ENCODE measurements around the gene ANKS1A. TPM values are rescaled to one million over a fixed set of nuclear protein-coding genes. Genes with fewer than 3 reads are reported as not detected.

Gene ANKS1A
- total RNA-seq, 1 experiment from 2014 or later = 18.4 TPM

DNA sequence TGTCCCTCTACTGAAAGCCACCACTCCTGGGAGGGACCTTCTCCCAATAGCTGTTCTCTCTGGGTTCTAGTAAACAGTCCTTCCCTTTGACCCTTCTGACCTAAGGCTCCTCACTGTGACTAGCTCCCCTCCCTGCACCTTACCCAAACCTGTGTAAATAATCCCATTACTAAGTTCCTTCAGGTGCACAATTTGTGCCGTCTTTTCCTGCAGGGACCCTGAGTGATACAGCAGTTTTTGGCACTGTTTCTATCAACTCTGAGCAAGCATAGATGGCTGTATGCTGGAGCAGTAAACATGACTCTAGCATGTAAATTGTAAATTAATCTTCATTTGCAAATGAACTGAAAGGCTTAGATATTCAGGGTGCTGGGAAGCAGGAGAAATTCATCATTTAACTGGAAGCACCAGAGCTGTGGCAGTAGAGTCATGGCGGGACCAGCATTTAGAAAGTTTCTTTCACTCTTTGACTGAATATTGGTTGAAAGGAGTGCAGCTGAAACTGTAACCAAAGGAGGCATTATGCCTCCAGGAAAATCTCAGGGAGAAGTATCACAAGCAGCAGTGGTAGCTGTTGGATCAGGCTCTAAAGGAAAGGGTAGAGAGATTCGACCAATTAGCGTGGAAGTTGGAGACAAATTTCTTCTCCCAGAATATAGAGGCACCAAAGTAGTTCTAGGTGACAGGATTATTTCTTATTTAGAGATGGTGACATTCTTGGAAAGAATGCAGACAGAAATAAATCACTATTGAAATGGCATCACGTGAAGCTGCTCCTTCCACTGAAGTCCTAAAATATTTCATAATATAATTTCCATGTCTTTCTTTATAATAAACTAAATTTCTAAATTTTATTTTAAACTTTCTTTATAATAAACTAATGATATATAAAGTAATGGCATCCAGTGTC lies 134.3 kb downstream of the ANKS1A start:
- no peak for DNase-seq (ENCODE audit: low read depth)

DNA sequence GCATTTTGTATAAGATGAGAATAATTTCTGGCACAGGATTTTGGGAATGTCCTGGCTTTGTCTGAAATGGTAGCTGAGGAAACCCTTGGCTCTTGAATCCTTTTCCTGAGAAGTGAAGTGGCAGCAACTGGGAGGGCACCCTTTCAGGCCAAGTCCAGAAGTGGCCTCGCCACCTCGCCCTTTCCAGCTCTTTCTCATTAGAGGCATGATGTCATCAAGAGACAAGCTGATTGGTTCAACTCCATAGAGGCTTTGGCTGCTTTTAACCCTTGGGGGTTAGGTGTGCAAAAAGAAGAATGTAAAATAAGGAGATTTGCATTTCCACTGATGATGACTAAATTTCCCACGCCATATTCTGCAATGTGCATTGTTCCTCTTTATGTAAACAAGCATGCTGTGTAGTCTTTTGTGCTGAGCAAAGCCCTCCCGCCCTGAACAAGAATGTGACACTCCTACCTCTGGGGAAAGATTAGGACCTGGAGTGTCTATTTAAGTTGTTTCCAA lies 135.5 kb downstream of the ANKS1A start:
- peak; percentile 73 for DNase-seq (ENCODE audit: low read depth)

- no peak for DNase-seq (ENCODE audit: low read depth)
These were observed 136.5 kb downstream of the ANKS1A start for GRCh38 chr6:35025232-35026188.

- no peak for DNase-seq (ENCODE audit: low read depth)
These were observed 137.6 kb downstream of the ANKS1A start for GRCh38 chr6:35026434-35027222.

GRCh38 chr6:35027807-35028206 lies 138.8 kb downstream of the ANKS1A start:
- no peak for DNase-seq (ENCODE audit: low read depth)

DNA sequence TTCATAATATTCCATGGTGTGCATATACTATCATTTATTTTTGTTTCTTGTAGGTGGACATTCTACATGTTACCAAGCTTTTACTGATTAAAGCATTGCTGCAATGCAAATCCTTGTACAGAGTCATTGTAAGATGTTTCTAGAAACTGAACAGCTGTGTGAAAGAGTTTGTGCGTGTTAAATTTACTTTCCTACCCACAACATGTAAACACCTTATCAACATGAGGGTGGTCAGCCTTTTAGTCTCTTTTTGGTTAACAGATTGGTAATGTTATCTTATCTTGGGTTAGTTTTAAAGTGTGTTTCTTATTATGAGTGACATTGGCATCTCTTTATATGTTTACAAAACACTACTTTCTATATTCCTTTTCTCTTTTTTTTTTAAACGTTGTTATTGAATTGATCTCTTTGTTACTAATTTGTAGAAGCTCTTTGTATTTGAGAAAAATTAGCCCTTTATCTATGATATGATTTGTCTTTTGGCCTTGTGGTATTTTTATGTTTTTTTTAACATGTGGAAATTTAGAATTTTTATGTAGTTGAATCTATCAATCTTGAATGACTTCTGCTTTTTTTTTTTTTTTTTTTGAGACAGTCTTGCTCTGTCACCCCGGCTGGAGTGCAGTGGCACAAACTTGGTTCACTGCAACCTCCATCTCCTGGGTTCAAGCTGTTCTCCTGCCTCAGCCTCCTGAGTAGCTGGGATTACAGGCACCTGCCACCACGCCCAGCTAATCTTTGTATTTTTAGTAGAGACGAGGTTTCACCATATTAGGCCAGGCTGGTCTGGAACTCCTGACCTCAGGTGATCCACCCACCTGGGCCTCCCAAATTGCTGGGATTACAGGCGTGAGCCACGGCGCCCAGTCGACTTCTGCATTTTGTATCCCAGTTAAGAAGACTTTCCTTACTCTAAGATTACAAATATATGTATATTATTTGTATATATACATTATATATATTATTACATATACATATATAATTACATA lies 140.0 kb downstream of the ANKS1A start:
- no peak for DNase-seq (ENCODE audit: low read depth)

GRCh38 chr6:35030099-35030498 lies 141.0 kb downstream of the ANKS1A start:
- DNase-seq (ENCODE audit: low read depth) = no peak

- no peak for DNase-seq (ENCODE audit: low read depth)
These were observed 142.8 kb downstream of the ANKS1A start for GRCh38 chr6:35031611-35032529.

- no peak for DNase-seq (ENCODE audit: low read depth)
These were observed 144.6 kb downstream of the ANKS1A start for GRCh38 chr6:35033683-35034082.

- DNase-seq (ENCODE audit: low read depth) = no peak
These were observed 145.5 kb downstream of the ANKS1A start for GRCh38 chr6:35034411-35035191.

- no peak for DNase-seq (ENCODE audit: low read depth)
These were observed 146.5 kb downstream of the ANKS1A start for GRCh38 chr6:35035481-35036030.

DNA sequence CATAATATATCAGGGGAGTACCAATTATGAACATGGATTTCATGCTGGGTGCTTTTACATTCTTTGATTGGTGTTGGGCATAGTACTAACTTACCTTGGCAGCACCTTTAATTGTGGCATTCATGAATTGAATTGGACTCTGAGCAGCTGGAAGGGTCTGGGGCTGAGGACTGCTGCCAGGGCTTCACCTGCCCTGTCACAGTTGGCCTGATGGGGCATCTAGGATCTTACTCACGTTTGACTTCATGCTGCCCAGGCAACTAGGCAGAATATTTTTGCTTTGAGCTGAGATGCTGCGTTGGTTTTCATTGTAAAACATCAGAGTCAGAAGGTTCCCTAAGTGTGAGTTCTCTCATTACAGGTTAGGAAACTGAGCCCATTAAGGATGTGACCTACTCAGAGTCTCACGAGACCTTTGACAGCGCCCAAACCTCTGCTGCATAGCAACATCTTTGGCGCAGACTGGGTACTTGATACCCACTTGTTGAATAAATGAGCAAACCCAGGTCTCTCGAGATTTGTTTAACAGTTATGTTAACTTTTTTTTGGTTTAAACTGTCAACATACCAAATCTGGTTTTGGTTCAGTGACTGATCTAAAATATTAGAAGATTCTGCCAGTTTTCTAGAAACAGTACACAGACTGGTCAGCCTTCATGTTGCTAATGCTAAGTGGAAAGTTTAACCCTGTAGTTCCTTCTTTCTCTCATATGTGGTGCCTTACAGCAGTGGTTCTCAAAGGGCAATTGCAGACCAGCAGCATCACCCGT lies 147.2 kb downstream of the ANKS1A start:
- no peak for DNase-seq (ENCODE audit: low read depth)

- no peak for DNase-seq (ENCODE audit: low read depth)
These were observed 148.0 kb downstream of the ANKS1A start for GRCh38 chr6:35036828-35037663.

- DNase-seq (ENCODE audit: low read depth) = no peak
These were observed 148.6 kb downstream of the ANKS1A start for GRCh38 chr6:35037664-35038038.

- DNase-seq (ENCODE audit: low read depth) = no peak
These were observed 149.0 kb downstream of the ANKS1A start for GRCh38 chr6:35038076-35038475.

DNA sequence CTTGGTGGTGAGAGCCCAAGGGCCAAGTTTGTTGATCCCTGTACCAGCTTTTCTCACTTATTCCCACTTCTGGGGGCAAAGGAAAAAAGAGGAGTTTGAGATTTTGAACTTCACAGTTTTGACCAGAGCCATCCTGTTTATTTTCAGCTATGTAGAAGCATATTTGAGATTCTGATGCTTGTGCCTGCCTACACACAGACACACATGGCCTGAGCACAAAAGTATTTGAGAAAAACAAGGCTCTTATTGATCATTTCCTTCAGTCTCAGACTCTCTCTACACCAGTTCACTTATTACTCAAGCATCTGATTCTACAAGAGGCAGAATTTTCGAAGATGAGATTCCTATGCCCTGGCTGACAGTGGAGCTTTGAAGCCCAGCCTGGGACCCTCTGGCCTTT lies 151.3 kb downstream of the ANKS1A start:
- DNase-seq (ENCODE audit: low read depth) = no peak

Data from M059J (cell line).